GM21737 (cell line): ENCODE results near the gene GABARAPL1.
A peak's percentile ranks its signal among the peaks of the same experiment; 100 is the strongest.

Experiments
- ATAC-seq: cut with Tn5 transposase; IDR thresholded peaks from one replicate; pipeline ENCODE4 v1.9.1; 2021; ENCODE audit warnings: mild to moderate bottlenecking, moderate library complexity; ENCODE audit not compliant: unreplicated experiment

The GABARAPL1 gene

DNA sequence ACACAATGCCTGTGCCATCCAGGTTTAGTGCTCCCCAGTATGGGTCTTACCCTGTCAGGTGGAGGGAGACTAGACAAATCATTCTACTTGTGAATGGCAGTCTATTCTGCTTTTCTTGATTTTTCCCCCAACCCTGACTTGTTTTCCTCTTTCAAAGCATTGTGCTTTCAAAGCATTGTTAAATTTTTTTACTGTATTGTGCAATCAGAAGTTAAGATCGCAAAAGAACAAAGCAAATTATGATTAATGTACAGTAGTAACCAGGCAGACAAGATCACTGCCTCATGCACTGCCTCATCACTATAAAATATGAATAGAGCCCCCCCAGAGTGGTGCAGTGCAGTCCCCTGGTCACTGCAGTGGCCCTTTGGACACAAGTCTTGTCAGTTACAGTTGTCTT lies 14.1 kb downstream of the GABARAPL1 start:
- ATAC-seq, result no peak

DNA sequence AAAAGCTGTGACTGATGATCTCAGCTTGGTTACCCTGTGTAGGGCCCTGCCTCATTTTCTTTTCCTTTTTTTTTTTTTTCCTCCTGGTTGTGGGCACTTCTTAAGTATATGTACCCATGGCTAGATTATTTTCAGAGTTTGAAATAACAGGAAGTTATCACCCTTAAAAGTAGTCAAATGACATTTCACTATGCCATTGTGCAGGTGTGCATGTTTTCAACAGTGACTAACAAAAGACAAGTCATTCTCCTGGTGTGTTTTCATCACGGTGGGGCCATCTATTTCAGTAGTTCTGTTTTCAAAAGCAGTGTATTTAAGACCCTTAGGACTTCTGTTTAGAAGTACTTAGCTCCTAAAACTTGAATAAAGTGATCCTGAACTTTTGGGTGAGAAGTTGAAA lies 15.0 kb downstream of the GABARAPL1 start:
- no peak for ATAC-seq

DNA sequence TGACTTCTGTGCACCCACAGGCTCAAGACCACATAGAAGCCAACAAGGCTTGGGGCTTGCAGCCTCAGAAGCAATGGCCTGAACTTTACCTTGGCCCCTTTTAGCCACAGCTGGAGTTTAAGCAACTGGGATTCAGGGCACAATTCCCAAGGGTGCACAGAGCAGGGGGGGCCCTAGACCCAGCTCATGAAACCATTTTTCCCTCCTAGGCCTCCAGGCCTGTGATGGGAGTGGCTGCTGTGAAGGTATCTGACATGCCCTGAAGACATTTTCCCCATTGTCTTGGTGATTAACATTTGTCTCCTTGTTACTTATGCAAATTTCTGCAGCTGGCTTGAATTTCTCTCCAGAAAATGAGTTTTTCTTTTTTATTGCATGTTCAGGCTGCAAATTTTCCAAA lies 21.9 kb downstream of the GABARAPL1 start:
- no peak for ATAC-seq

DNA sequence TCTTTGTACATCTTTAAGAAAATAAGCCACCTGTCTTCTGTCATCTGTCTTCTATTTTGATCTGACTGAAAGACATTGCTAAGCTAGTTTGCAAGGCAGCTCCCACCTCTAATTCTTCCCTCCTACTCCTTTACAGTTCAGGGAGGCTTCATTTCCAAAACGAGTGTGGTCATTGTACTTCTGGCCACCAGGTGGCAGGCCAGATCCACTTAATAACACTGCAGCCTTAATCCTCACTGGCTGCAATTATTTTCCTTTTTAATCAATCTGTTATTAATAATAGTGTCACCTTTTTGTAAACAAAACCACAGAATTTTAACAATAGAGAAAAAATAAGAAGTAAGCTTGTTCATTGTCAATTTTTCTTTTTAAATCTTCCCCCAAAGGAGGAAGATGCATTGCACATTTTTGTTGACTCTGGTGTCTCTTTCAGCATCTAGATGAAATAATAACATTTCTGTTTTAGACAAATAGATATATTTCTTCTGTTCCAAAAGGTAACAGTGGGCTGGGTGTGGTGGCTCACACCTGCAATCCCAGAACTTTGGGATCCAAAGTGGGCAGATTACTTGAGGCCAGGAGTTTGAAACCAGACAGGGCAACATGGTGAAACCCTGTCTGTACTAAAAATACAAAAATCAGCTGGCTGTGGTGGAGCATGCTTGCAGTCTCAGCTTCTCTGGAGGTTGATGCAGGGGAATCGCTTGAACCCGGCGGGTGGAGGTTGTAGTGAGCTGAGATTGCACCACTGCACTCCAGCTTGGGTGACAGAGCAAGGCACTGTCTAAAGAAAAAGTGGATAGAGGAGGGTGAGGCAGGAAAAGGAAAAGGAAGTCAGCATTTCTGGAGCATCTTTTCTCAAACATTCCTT lies 23.3 kb downstream of the GABARAPL1 start:
- ATAC-seq, result no peak

DNA sequence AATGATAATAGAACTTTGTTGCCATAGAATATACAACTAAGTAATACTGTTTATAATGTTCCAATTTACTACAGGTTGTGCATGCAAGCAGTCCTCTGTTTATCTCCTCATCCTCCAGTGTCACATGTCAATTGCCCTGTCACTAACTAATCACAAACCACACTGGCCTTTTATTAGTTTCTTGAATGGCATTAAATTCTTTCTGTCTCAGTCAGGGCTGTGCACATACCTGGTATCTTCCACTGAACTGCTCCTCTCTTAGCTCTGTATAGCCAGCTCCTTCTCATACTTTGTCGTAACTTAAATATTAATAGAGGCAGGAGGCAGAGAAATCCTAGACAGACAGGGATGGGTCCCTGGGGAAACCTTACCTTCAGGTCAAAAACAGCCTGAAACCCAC lies 24.0 kb downstream of the GABARAPL1 start:
- ATAC-seq, result no peak

DNA sequence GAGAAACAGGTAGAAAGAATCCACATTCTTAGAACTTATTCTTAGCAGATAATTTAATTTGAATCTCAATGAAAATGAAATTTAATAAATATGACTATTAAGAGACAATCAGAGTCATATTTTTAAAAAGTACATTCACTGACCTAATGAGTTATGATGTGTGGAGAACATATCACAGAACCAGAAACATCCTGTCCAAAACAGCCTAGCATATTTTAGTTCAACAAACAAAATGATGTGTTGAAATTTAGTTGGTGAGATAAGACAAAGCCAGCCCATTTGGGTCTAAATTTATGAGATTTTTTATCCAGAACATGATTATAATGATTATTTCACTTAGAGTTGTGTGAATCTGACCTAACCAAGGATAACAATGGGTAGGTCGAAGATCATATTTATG lies 25.8 kb downstream of the GABARAPL1 start:
- no peak for ATAC-seq

DNA sequence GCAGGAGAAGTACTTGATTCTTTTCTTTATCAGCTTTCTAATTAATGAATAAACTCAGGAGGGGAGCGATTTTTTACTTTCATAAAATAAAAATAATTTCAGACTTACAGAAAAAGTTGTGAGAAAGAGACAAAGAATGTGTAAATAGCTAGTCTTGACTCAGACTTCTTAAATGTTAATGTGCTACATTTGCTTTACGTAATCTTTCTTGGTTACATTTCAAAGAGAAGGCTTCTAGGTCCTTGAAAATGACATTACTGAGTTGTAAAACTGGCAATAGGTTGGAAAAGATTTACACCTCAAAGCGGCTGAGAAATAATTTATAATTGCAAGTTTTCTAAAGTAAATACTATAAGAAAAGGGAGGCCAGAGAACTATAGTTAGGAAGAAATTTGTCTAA lies 28.6 kb downstream of the GABARAPL1 start:
- no peak for ATAC-seq

DNA sequence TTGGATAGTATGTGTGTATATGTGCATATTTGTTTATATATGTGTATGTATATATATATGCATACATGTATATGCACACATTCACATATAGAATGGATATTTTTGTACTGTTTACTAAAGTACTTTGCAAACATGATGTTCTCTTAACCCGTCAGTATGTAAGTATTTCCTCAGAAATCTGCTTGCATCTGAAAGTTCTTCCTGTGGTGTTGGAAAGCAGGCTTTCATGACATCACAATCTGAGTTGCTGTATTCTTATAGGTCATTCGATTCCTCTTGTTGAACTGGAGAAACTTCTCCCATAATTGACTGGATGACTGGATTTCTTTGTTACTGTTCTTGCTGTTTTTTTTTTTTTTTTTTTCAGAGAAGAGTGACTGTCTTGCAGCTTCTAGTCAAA lies 29.1 kb downstream of the GABARAPL1 start:
- ATAC-seq, result no peak

DNA sequence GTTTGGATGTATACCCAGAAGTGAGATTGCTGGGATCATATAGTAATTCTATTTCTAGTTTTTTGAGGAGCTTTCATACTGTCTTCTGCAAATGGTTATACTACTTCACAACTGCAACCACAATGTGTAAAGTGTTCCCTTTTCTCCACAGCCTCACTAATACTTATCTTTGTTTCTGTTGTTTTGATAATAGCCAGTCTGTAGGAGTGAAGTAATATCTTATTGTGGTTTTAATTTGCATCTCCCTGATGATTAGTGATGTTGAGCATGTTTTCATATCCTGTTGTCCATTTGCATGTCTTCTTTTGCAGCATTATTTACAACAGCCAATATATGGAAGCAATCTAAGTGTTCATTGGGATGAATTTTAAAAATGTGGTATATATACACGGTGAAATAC lies 29.9 kb downstream of the GABARAPL1 start:
- ATAC-seq, result no peak

DNA sequence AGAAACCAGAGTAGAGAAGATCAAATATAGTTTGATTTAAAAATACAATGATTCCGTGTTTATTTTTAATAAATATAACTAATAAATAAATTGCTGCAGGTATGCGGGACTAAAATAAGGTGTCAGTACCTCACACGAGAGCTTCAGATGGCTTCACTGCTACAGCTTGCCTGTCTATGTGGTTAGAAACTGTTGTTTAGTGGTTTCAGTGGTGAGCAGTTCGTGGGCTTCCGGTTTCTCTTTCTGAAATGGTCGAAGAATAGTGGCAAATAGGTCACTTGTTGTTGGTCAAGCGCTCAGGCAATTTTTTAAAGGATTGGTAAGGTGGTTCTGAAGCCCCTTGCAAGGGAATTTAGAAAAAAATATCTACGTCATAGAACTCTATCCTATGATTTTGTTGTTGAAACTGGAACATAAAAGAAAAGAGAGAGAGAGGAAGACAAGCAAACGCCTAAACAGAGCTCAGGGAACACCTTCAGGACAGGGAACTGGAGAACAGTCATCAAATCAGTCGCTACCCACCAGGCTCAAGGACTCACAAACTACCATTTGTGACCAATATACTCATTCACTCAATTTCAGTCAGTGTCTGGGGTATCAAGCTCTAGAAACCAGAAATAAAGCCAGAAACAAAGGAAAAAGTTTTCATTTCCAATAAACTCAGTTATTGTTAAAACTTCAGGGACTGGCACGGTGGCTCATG lies 31.3 kb downstream of the GABARAPL1 start:
- ATAC-seq, result peak; percentile 81

DNA sequence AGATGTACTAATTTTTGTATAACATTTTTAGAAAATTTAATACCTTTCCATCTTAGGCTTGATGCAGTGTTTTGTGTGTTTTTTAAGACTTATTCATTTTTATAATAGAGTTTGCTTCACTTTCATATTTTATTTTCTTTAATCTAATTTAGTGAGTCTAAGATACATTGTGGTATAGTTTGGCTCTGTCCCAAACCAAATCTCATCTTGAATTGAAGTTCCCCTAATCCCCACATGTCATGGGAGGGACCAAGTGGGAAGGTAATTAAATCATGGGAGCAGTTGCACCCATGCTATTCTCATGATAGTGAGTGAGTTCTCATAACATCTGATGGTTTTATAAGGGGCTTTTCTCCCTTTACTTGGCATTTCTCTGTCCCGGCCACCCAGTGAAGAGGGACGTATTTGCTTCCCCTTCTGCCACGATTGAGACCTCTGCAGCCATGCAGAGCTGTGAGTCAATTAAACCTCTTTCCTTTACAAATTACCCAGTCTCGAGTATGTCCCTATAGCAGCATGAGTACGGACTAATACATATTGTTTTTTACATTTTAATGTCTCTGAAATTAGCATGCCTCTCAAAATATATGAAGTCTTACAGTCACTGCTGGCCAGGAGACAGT lies 34.9 kb downstream of the GABARAPL1 start:
- ATAC-seq, result no peak

DNA sequence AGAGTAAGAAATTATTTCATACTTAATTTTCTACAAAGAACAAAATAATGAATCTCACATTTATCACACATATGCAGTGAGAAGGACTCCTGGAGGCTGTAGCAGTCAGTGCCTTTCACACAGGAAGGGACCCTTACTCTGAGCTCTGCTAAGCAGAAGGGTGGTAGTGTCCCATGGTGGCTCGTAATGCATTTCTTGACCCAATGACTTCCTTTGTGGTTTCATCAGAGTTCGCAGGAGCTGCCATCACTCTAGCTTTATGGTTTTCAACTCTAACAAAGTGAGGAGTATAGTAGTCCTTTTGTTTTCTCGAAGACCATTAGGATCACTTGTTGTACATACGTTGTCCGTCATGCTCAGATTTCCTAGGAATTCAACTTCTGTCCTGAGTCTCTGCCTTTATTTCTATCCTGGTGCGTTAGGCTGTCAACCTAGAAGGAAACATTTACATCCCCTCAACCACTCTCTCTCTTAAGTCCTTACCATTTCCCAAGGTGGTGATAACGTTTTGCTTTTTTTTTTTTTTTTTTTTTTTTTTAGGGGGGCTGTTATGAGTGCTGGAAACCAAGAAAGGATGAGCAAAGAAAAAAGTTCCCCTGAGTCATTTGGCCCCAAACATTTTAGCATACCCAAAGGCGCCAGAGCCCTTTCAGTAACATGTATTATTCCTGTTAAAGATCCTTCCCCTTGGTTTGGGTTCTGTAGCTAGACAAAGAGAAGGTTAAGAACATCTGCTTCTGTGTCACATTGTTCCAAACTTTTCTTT lies 37.2 kb downstream of the GABARAPL1 start:
- ATAC-seq, result no peak

DNA sequence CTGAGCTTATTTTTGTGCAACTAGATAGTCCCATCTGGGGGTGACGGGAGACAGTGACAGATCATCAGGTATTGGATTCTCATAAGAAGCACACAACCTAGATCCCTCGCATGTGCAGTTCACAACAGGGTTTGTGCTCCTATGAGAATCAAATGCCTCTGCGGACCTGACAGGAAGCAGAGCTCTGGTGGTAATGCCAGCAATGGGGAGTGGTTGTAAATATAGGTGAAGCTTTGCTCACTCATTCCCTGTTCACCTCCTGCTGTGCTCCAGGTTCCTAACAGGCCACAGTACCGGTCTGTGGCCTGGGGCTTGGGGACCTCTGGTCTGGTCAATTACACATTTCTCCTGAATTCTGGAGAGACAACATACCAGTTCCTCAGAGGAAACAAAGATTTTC lies 39.0 kb downstream of the GABARAPL1 start:
- no peak for ATAC-seq

DNA sequence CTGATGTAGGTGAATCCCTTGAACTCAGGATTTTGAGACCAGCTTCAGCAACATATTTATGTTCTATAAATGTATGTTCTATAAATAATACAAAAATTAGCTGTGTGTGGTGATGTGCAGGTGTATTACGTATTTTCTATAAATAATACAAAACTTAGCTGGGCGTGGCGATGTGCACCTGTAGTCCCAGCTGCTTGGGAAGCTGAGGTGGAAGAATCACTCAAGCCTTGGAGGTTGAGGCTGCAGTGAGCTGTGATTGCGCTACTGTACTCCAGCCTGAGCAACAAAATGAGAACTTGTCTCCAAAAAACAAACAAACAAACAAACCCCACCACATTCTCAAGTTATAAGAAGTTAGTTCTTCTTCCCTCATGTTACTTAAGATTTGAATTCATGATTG lies 39.5 kb downstream of the GABARAPL1 start:
- no peak for ATAC-seq

DNA sequence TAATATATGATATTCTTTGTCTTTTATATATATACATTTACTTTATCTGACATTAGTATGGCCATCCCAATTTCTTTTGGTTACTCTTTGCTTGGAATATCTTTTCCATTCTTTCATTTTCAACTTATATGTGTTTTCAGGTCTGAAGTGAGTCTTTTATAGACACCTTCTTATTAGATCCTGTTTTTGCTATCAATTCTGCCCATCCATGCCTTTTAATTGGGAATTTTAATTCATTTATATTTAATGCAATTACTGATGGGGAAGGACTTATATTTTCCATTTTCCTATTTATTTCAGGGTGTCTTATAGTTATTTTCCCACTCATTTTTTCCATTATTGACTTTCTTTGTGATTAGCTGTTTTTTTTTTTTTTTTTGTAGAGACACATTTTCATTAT lies 43.4 kb downstream of the GABARAPL1 start:
- no peak for ATAC-seq

DNA sequence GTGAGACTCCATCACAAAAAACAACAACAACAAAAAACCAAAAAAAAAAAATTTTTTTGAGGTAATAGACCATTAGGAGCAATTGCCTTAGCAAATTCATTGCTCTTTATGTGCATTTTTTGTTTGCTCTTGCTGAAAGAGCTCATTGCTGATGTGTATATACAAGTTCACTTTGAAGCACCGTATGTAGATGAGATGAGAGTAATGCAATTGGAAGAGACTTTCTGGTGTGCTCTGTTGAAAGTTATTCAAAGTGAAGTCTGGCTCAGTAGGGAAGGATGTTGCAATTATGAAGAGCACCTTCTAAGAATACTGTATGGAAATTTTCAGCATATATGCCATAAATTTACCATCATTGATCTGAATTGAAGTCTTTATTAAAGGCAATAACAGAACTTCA lies 48.2 kb downstream of the GABARAPL1 start:
- no peak for ATAC-seq

DNA sequence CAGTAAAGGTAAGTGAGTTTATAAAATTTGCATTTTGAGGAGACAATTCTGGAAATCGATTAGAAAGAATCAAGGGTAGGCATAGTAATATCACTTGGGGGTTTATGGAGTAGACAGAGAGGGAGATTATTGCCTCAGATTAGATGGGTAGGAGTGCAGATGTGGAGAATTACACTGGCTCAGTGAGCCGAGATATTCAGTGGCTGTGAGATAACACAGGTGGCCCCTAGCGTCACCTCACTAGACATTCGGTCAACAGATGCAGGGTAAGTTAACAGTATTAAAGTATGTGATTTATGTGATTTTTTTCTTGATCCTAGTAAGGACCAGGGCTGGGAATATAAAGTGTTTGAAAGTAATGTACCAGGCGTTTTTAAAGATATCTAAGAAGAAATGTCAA lies 55.4 kb downstream of the GABARAPL1 start:
- ATAC-seq, result no peak

DNA sequence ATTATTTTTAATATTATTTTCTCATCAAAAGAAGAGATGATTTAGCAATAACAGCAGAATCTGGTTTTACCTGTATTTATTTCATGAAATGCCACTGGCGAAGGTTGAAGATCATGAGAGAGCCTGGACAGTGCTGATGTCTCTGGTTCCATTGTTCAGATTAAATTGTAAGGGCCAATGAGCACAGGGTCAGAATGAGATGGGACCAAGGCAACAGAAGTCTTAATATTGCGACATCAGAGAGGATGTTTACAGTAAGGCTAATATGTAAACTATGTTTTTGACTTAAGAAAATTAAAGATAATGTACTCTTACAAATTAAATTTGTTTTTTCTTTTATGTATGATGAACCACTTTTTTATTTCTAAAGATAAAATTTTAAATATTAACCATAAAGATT lies 59.8 kb downstream of the GABARAPL1 start:
- ATAC-seq, result no peak
